Endothelial cell (in vitro differentiated cells): ENCODE results near the gene SPOPL. TPM values are rescaled to one million over a fixed set of nuclear protein-coding genes. Genes with fewer than 3 reads are reported as not detected.

ENCODE experiments used
- DNase-seq: peaks from one replicate; pipeline ENCODE4 v3.0.0; 2021; ENCODE audit warnings: low spot score
- H3K27ac Mint-ChIP-seq: one replicate; pipeline ENCODE4 v1.8.0; 2021; ENCODE audit warnings: mixed read lengths, inconsistent platforms; ENCODE audit not compliant: unreplicated experiment
- H3K27me3 Mint-ChIP-seq: one replicate; pipeline ENCODE4 v1.8.0; 2021; ENCODE audit warnings: mild to moderate bottlenecking, moderate library complexity, mixed read lengths, inconsistent platforms; ENCODE audit not compliant: unreplicated experiment
- H3K36me3 Mint-ChIP-seq: one replicate; pipeline ENCODE4 v1.8.0; 2021; ENCODE audit warnings: mild to moderate bottlenecking, low read depth, mixed read lengths, inconsistent platforms; ENCODE audit not compliant: unreplicated experiment
- H3K4me1 Mint-ChIP-seq: one replicate; pipeline ENCODE4 v1.8.0; 2021; ENCODE audit warnings: mild to moderate bottlenecking, mixed read lengths, inconsistent platforms; ENCODE audit not compliant: unreplicated experiment
- H3K4me3 Mint-ChIP-seq: one replicate; pipeline ENCODE4 v1.8.0; 2021; ENCODE audit warnings: mild to moderate bottlenecking, mixed read lengths, inconsistent platforms; ENCODE audit not compliant: unreplicated experiment
- H3K9me3 Mint-ChIP-seq: one replicate; pipeline ENCODE4 v1.8.0; 2021; ENCODE audit warnings: mixed read lengths, inconsistent platforms; ENCODE audit not compliant: unreplicated experiment
- CTCF ChIP-seq: fragments of 200-600 bp; sonication (generic); IDR thresholded peaks from one replicate; pipeline ENCODE4 v1.5.0; 2021; ENCODE audit warnings: antibody characterized with exemption; ENCODE audit not compliant: unreplicated experiment
- total RNA-seq: library from RNA; stranded (reverse); fragmentation: NEBNext Ultra II Directional; extraction: Animal tissue kit (Norgen Biotek cat#: 25700); gene quantifications from one replicate; pipeline ENCODE4 v1.2.1, GENCODE V29; 2021; ENCODE audit not compliant: unreplicated experiment

Gene SPOPL
- total RNA-seq, 1 donor from 2014 or later: 27.8 TPM

GRCh38 chr2:138607746-138608145, 106.2 kb downstream of the SPOPL start:
- Mint-ChIP-seq H3K27ac (peak overlapping the region; percentile 90), H3K4me1 (peaks cover 48% of the 10 kb centered on the region), H3K36me3 (peaks cover 3% of the 10 kb centered on the region), H3K4me3 (peak overlapping the region; percentile 20), H3K9me3 (no peaks in the 10 kb centered on the region), H3K27me3 (peaks cover 12% of the 10 kb centered on the region)
- DNase-seq: peak; percentile 15
- no peak for TF ChIP-seq CTCF

- Mint-ChIP-seq H3K4me3 (no peak overlapping the region), H3K4me1 (peaks cover 48% of the 10 kb centered on the region), H3K9me3 (no peaks in the 10 kb centered on the region), H3K27ac (no peak overlapping the region), H3K36me3 (no peaks in the 10 kb centered on the region), H3K27me3 (peaks cover 10% of the 10 kb centered on the region)
- no peak for TF ChIP-seq CTCF
- no peak for DNase-seq
These were observed 107.9 kb downstream of the SPOPL start for GRCh38 chr2:138609446-138609845.

GRCh38 chr2:138610201-138610953, 108.8 kb downstream of the SPOPL start:
- DNase-seq: no peak
- no peaks in the 10 kb centered on the region for H3K9me3 Mint-ChIP-seq
- peaks cover 6% of the 10 kb centered on the region for H3K27me3 Mint-ChIP-seq
- H3K36me3 Mint-ChIP-seq: no peaks in the 10 kb centered on the region
- TF ChIP-seq CTCF: no peak
- peaks cover 40% of the 10 kb centered on the region for H3K4me1 Mint-ChIP-seq
- H3K4me3 Mint-ChIP-seq: no peak overlapping the region
- H3K27ac Mint-ChIP-seq: no peak overlapping the region

GRCh38 chr2:138615257-138615656, 113.7 kb downstream of the SPOPL start:
- no peaks in the 10 kb centered on the region for H3K4me1 Mint-ChIP-seq
- H3K27me3 Mint-ChIP-seq: no peaks in the 10 kb centered on the region
- no peak overlapping the region for H3K4me3 Mint-ChIP-seq
- H3K36me3 Mint-ChIP-seq: no peaks in the 10 kb centered on the region
- H3K27ac Mint-ChIP-seq: no peak overlapping the region
- H3K9me3 Mint-ChIP-seq: no peaks in the 10 kb centered on the region
- TF ChIP-seq CTCF: no peak
- no peak for DNase-seq

- Mint-ChIP-seq H3K4me1 (no peaks in the 10 kb centered on the region), H3K4me3 (no peak overlapping the region), H3K27ac (no peak overlapping the region), H3K36me3 (no peaks in the 10 kb centered on the region), H3K9me3 (no peaks in the 10 kb centered on the region), H3K27me3 (no peaks in the 10 kb centered on the region)
- DNase-seq: no peak
- TF ChIP-seq CTCF: no peak
These were observed 115.5 kb downstream of the SPOPL start for GRCh38 chr2:138617026-138617425.
